HL-60 (cell line): ENCODE measurements around the gene TRIM50.
"Not testable (repeated sequence)": the region's sequence is repeated elsewhere in the genome, so short reads cannot be mapped to it uniquely, and the experiment has no call there.

Experiments used
- GABPA ChIP-seq: IDR thresholded peaks from 2 replicates; pipeline ENCODE4 v1.6.1; 2012; ENCODE audit warnings: low read depth
- POLR2AphosphoS5 ChIP-seq: IDR thresholded peaks from 2 replicates; pipeline ENCODE4 v1.6.1; 2012; ENCODE audit warnings: low read depth
- TF ChIP-seq, protein P1 (sequence below): IDR thresholded peaks from one replicate; pipeline ENCODE4 v1.5.1; 2011; ENCODE audit warnings: low read length, control low read depth, inconsistent platforms; ENCODE audit not compliant: insufficient read depth
- TF ChIP-seq, protein P2 (sequence below): IDR thresholded peaks from 2 replicates; pipeline ENCODE4 v1.6.1; 2012; ENCODE audit warnings: low read depth; ENCODE audit not compliant: insufficient replicate concordance

- TF ChIP-seq, protein P1, sequence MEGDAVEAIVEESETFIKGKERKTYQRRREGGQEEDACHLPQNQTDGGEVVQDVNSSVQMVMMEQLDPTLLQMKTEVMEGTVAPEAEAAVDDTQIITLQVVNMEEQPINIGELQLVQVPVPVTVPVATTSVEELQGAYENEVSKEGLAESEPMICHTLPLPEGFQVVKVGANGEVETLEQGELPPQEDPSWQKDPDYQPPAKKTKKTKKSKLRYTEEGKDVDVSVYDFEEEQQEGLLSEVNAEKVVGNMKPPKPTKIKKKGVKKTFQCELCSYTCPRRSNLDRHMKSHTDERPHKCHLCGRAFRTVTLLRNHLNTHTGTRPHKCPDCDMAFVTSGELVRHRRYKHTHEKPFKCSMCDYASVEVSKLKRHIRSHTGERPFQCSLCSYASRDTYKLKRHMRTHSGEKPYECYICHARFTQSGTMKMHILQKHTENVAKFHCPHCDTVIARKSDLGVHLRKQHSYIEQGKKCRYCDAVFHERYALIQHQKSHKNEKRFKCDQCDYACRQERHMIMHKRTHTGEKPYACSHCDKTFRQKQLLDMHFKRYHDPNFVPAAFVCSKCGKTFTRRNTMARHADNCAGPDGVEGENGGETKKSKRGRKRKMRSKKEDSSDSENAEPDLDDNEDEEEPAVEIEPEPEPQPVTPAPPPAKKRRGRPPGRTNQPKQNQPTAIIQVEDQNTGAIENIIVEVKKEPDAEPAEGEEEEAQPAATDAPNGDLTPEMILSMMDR = not testable (repeated sequence)
- TF ChIP-seq POLR2AphosphoS5, GABPA: not testable (repeated sequence)
- TF ChIP-seq, protein P2, sequence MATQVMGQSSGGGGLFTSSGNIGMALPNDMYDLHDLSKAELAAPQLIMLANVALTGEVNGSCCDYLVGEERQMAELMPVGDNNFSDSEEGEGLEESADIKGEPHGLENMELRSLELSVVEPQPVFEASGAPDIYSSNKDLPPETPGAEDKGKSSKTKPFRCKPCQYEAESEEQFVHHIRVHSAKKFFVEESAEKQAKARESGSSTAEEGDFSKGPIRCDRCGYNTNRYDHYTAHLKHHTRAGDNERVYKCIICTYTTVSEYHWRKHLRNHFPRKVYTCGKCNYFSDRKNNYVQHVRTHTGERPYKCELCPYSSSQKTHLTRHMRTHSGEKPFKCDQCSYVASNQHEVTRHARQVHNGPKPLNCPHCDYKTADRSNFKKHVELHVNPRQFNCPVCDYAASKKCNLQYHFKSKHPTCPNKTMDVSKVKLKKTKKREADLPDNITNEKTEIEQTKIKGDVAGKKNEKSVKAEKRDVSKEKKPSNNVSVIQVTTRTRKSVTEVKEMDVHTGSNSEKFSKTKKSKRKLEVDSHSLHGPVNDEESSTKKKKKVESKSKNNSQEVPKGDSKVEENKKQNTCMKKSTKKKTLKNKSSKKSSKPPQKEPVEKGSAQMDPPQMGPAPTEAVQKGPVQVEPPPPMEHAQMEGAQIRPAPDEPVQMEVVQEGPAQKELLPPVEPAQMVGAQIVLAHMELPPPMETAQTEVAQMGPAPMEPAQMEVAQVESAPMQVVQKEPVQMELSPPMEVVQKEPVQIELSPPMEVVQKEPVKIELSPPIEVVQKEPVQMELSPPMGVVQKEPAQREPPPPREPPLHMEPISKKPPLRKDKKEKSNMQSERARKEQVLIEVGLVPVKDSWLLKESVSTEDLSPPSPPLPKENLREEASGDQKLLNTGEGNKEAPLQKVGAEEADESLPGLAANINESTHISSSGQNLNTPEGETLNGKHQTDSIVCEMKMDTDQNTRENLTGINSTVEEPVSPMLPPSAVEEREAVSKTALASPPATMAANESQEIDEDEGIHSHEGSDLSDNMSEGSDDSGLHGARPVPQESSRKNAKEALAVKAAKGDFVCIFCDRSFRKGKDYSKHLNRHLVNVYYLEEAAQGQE = not testable (repeated sequence)
Observed at GRCh38 chr7:73266719-73267368, 61.0 kb downstream of the TRIM50 start.
